DMS53 treated with DMSO at 0.1 percent for 48 hours (cell line): Measurements from ENCODE around the gene MUC6.

ENCODE experiments used
- DNase-seq: peaks from one replicate; lab custom pipeline; 2025; ENCODE audit not compliant: unreplicated experiment; lab: John Stamatoyannopoulos, UW

Gene MUC6

GRCh38 chr11:1036303-1036923, at the start of gene MUC6:
TSS of gene MUC6 (minus strand) at chr11:1036718. CDS start at chr11:1036655, 63 bp downstream.
- DNase-seq, result no peak

GRCh38 chr11:1085440-1086170, 49.1 kb upstream of the MUC6 start:
- no peak for DNase-seq

- no peak for DNase-seq
Observed at GRCh38 chr11:1084561-1085439, 48.3 kb upstream of the MUC6 start.

- DNase-seq, result no peak
Observed at GRCh38 chr11:1083621-1084551, 47.4 kb upstream of the MUC6 start.

GRCh38 chr11:1082728-1083620, 46.5 kb upstream of the MUC6 start:
- no peak for DNase-seq

- no peak for DNase-seq
Observed at GRCh38 chr11:1082346-1082727, 45.8 kb upstream of the MUC6 start.

- no peak for DNase-seq
Observed at GRCh38 chr11:1081601-1082311, 45.2 kb upstream of the MUC6 start.

GRCh38 chr11:1078191-1078601, 41.7 kb upstream of the MUC6 start:
- DNase-seq, result no peak

GRCh38 chr11:1077417-1078119, 41.0 kb upstream of the MUC6 start:
- DNase-seq, result no peak

GRCh38 chr11:1077033-1077416, 40.5 kb upstream of the MUC6 start:
- no peak for DNase-seq

- no peak for DNase-seq
Observed at GRCh38 chr11:1076061-1076665, 39.6 kb upstream of the MUC6 start.

- no peak for DNase-seq
Observed at GRCh38 chr11:1075341-1075911, 38.9 kb upstream of the MUC6 start.

- no peak for DNase-seq
Observed at GRCh38 chr11:1074244-1075221, 38.0 kb upstream of the MUC6 start, which contains the start of gene MUC2. TSS of gene MUC2 (plus strand) at chr11:1074874.

- no peak for DNase-seq
Observed at GRCh38 chr11:1073851-1074243, 37.3 kb upstream of the MUC6 start.

GRCh38 chr11:1073261-1073724, 36.8 kb upstream of the MUC6 start:
- DNase-seq, result no peak

- no peak for DNase-seq
Observed at GRCh38 chr11:1072821-1073231, 36.3 kb upstream of the MUC6 start.
